Uterus (tissue), 4 donors: Measurements from ENCODE around the gene EXOC6. TPM values are rescaled to one million over a fixed set of nuclear protein-coding genes. Genes with fewer than 3 reads are reported as not detected.

Experiments
- DNase-seq, 2 donors: peaks; one replicate each; pipeline ENCODE4 v3.0.0-alpha.2; 2019 to 2020
- H3K27ac ChIP-seq, 2 donors: fragments of 200-600 bp; sonication (generic); 1 replicate in 1 of 2; 2 replicates in 1 of 2; pipeline ENCODE4 v1.5.1; 2016 to 2018
- H3K27me3 ChIP-seq, 2 donors: fragments of 200-600 bp; sonication (generic); one replicate each; pipeline ENCODE4 v1.5.1; 2018 to 2019; ENCODE audit warnings: control low read depth in 1 of 2
- H3K36me3 ChIP-seq, 2 donors: fragments of 200-600 bp; sonication (generic); one replicate each; pipeline ENCODE4 v1.5.1; 2019; ENCODE audit warnings: control low read depth in 1 of 2
- H3K4me1 ChIP-seq, 2 donors: fragments of 200-600 bp; sonication (generic); one replicate each; pipeline ENCODE4 v1.5.1; 2018 to 2019; ENCODE audit warnings: control low read depth in 1 of 2
- H3K4me3 ChIP-seq, 2 donors: fragments of 200-600 bp; sonication (generic); 1 replicate in 1 of 2; 2 replicates in 1 of 2; pipeline ENCODE4 v1.5.1; 2018 to 2019; ENCODE audit warnings: mild to moderate bottlenecking in 1 of 2
- H3K9me3 ChIP-seq, 2 donors: fragments of 200-600 bp; sonication (generic); one replicate each; pipeline ENCODE4 v1.5.1; 2019; ENCODE audit warnings: control low read depth in 1 of 2
- POLR2A ChIP-seq, 2 donors: fragments of 450-650 bp; IDR thresholded peaks; one replicate each; pipeline ENCODE4 v1.6.1; 2016; ENCODE audit warnings: antibody characterized with exemption in 2 of 2, mild to moderate bottlenecking in 1 of 2, moderate library complexity in 1 of 2
- intact Hi-C: fragments of 100-400 bp; cut with DNase I; formaldehyde crosslinking; loops from one replicate; pipeline ENCODE4 v1.15.1; 2023; ENCODE audit warnings: low total_unique reads
- total RNA-seq, 4 donors: library from RNA; depleted of rRNA in 3 of 4; stranded (reverse); fragments of >200 nt in 3 of 4; gene quantifications; one replicate each; pipeline versions ENCODE4 v1.1.0 to v1.2.4, GENCODE V29; 2014 to 2023
- TF ChIP-seq, protein P1 (sequence below), 4 experiments: fragments of 200-600 bp in 2 of 4; fragments of 450-650 bp in 2 of 4; sonication (generic) in 2 of 4; IDR thresholded peaks; one replicate each; pipeline ENCODE4 v1.5.1; 2016 to 2019; ENCODE audit warnings: antibody characterized with exemption in 4 of 4, mild to moderate bottlenecking in 2 of 4, moderate library complexity in 1 of 4
- donor health status: DM: yes; HTN: yes; CAD: no.

Gene EXOC6
- total RNA-seq, 4 donors from 2014 or later: 4.9 to 35.4 (median 20.2) TPM

DNA sequence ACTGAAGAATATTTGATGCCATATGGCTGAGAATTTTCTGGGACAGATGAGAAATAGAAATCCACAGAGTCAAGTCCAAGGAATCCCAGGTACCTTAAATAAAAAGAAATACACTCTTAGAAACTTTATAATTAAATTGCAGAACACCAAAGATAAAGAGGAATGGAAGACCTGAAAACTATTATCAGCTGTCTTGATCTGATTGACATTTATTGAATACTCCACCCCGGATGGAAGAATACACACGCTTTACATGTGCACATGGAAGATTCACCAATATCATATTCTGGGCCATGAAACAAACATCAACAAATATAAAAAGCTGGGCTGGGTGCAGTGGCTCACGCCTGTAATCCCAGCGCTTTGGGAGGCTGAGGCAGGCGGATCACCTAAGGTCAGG lies 81.6 kb downstream of the EXOC6 start:
- Histone ChIP-seq H3K36me3 (no peaks in the 10 kb centered on the region), H3K9me3 (no peaks in the 10 kb centered on the region), H3K27ac (no peak overlapping the region), H3K27me3 (no peaks in the 10 kb centered on the region), H3K4me3 (no peak overlapping the region), H3K4me1 (no peaks in the 10 kb centered on the region)
- intact Hi-C loops: no loop called here
- TF ChIP-seq POLR2A (IDR thresholded peaks at IDR 0.05): no peak
- TF ChIP-seq, protein P1, sequence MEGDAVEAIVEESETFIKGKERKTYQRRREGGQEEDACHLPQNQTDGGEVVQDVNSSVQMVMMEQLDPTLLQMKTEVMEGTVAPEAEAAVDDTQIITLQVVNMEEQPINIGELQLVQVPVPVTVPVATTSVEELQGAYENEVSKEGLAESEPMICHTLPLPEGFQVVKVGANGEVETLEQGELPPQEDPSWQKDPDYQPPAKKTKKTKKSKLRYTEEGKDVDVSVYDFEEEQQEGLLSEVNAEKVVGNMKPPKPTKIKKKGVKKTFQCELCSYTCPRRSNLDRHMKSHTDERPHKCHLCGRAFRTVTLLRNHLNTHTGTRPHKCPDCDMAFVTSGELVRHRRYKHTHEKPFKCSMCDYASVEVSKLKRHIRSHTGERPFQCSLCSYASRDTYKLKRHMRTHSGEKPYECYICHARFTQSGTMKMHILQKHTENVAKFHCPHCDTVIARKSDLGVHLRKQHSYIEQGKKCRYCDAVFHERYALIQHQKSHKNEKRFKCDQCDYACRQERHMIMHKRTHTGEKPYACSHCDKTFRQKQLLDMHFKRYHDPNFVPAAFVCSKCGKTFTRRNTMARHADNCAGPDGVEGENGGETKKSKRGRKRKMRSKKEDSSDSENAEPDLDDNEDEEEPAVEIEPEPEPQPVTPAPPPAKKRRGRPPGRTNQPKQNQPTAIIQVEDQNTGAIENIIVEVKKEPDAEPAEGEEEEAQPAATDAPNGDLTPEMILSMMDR (IDR thresholded peaks at IDR 0.05): no peak
- DNase-seq: no peak

DNA sequence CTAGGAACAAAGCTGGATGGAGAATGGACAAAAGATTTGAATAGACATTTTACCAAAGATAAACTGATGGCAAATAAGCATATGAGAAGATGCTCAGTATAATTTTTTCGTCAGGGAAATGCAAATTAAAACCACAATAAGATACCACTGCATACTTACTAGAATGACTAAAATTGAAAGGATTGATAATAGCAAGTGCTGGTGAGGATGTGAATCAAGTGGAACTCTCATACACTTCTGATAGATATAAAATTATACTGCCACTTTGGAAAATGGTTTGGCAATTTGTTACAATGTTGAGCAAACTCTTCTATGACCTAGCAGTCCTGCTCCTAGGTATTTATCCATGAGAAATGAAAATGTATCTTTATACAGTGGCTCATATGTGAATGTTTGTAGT lies 83.3 kb downstream of the EXOC6 start:
- no peak for TF ChIP-seq POLR2A (IDR thresholded peaks at IDR 0.05)
- TF ChIP-seq, protein P1 (IDR thresholded peaks at IDR 0.05): no peak
- Histone ChIP-seq H3K9me3 (no peaks in the 10 kb centered on the region), H3K27ac (no peak overlapping the region), H3K27me3 (no peaks in the 10 kb centered on the region), H3K4me3 (no peak overlapping the region), H3K4me1 (no peaks in the 10 kb centered on the region), H3K36me3 (no peaks in the 10 kb centered on the region)
- no peak for DNase-seq
- intact Hi-C loops: no loop called here

DNA sequence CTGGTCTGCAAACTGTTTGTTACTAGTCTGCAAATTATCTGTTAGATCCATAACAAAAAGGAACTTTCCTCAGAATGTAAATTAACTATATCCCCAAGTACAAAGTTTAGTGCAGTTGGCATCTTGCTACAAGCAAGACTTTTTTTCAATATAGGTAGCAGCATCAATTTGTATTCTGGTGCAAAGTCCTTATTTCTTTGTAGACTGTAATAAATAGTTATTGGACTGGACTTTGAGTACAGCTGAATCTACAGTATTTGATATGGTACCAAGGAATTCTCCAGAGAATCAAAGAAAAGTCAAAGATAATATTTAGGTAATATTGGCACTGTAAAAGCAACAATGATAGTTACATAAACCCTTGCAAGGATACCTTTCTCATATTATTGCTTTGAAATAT lies 89.6 kb downstream of the EXOC6 start:
- DNase-seq: no peak
- Histone ChIP-seq H3K27me3 (no peaks in the 10 kb centered on the region), H3K4me1 (no peaks in the 10 kb centered on the region), H3K27ac (no peak overlapping the region), H3K4me3 (no peak overlapping the region), H3K36me3 (no peaks in the 10 kb centered on the region), H3K9me3 (no peaks in the 10 kb centered on the region)
- intact Hi-C loops: no loop called here
- TF ChIP-seq, protein P1 (IDR thresholded peaks at IDR 0.05): no peak
- TF ChIP-seq POLR2A (IDR thresholded peaks at IDR 0.05): no peak

DNA sequence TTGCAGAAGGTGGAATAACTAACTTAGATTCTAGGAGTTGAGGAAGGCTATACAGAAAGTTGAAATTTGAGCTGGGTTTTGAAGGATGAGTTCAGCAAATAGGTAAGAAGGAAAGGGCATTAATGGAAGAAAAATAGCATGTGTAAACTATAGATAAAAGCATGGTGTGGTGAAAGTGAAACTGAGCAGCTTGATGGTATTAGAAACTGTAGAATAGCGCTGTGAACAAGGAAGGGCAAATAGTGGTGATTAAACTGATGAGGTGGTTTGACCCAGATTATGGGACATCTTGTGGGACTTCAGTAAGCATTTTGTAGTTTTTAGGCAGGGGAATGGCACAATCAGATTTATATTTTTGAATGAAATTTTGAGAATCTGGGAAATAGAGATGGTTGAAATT lies 90.5 kb downstream of the EXOC6 start:
- TF ChIP-seq POLR2A (IDR thresholded peaks at IDR 0.05): no peak
- TF ChIP-seq, protein P1 (IDR thresholded peaks at IDR 0.05): no peak
- intact Hi-C loops: no loop called here
- Histone ChIP-seq H3K36me3 (no peaks in the 10 kb centered on the region), H3K27ac (no peak overlapping the region), H3K4me1 (no peaks in the 10 kb centered on the region), H3K4me3 (no peak overlapping the region), H3K27me3 (no peaks in the 10 kb centered on the region), H3K9me3 (no peaks in the 10 kb centered on the region)
- DNase-seq: no peak

DNA sequence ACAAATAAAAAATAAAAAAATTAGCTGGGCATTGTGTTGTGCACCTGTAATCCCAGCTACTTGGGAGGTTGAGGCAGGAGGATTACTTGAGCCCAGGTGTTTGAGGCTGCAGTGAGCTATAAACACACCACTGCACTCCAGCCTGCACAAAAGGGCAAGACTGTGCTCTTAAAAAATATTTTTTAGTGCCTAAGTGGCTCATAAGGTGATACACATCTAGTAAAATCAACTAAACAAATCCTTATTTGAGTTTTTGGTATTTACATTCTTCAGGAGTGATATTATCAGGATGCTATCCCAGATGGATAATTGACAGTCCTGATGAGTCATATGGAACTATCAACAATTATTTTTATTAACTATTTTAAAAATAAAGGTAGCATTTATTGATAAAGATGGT lies 93.9 kb downstream of the EXOC6 start:
- TF ChIP-seq, protein P1 (IDR thresholded peaks at IDR 0.05): no peak
- no peak for TF ChIP-seq POLR2A (IDR thresholded peaks at IDR 0.05)
- H3K27me3 ChIP-seq: no peaks in the 10 kb centered on the region
- H3K4me1 ChIP-seq: no peaks in the 10 kb centered on the region
- no peak for DNase-seq
- intact Hi-C loops: no loop called here
- no peak overlapping the region for H3K4me3 ChIP-seq
- H3K27ac ChIP-seq: no peak overlapping the region
- H3K9me3 ChIP-seq: no peaks in the 10 kb centered on the region
- H3K36me3 ChIP-seq: no peaks in the 10 kb centered on the region
